Uterus (tissue), 2 donors: Measurements from ENCODE around the gene BACE2.

Source experiments
- POLR2A ChIP-seq, 2 donors: fragments of 450-650 bp; IDR thresholded peaks; one replicate each; pipeline ENCODE4 v1.6.1; 2016; ENCODE audit warnings: antibody characterized with exemption in 2 of 2, mild to moderate bottlenecking in 1 of 2, moderate library complexity in 1 of 2
- TF ChIP-seq, protein P1 (sequence below), 4 experiments: fragments of 200-600 bp in 2 of 4; fragments of 450-650 bp in 2 of 4; sonication (generic) in 2 of 4; IDR thresholded peaks; one replicate each; pipeline ENCODE4 v1.5.1; 2016 to 2019; ENCODE audit warnings: antibody characterized with exemption in 4 of 4, mild to moderate bottlenecking in 2 of 4, moderate library complexity in 1 of 4

DNA sequence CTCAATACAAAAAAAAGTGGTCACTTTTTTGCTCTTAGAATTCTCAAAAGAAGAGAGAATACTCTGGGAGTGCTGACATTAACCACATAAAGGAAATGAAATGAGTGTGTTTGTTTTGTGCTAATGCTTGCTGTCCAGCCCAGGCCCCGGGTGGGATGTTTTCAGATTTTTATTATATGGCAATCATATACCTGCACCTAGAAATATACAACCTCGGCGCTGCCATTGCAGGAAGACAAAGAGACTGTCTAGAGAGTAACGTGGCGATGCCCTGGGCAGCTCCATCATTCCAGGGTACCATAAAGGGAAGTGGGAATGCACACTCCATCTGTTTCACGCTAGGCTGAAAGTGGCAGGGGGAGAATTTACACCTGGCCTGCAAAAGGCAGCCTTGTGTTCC lies 7.1 kb downstream of the BACE2 start:
- TF ChIP-seq, protein P1, sequence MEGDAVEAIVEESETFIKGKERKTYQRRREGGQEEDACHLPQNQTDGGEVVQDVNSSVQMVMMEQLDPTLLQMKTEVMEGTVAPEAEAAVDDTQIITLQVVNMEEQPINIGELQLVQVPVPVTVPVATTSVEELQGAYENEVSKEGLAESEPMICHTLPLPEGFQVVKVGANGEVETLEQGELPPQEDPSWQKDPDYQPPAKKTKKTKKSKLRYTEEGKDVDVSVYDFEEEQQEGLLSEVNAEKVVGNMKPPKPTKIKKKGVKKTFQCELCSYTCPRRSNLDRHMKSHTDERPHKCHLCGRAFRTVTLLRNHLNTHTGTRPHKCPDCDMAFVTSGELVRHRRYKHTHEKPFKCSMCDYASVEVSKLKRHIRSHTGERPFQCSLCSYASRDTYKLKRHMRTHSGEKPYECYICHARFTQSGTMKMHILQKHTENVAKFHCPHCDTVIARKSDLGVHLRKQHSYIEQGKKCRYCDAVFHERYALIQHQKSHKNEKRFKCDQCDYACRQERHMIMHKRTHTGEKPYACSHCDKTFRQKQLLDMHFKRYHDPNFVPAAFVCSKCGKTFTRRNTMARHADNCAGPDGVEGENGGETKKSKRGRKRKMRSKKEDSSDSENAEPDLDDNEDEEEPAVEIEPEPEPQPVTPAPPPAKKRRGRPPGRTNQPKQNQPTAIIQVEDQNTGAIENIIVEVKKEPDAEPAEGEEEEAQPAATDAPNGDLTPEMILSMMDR (IDR thresholded peaks at IDR 0.05) = no peak
- no peak for TF ChIP-seq POLR2A (IDR thresholded peaks at IDR 0.05)
